ENCODE results near the gene KRTAP10-12. TPM values are rescaled to one million over a fixed set of nuclear protein-coding genes. Genes with fewer than 3 reads are reported as not detected.
"Not testable (repeated sequence)": the region's sequence is repeated elsewhere in the genome, so short reads cannot be mapped to it uniquely, and the experiment has no call there.

Gene KRTAP10-12
- total and polyA plus RNA-seq, 2 of the 4 experiments (the other 2 are of a cell fraction) = not detected

- H2AK9ac ChIP-seq (replicated peaks; ENCODE audit: low read depth, low read length, poor library complexity); in situ Hi-C loops (cut with MboI; ENCODE audit: low sequenced_read_pairs); CTCF ChIA-PET; H2AK5ac ChIP-seq (ENCODE audit: low read depth, low read length); H3K4ac ChIP-seq (ENCODE audit: low read depth, low read length); H4K20me1 ChIP-seq (ENCODE audit: insufficient read depth, low read length); H3K4me2 ChIP-seq (ENCODE audit: low read depth, low read length); H4K8ac ChIP-seq (ENCODE audit: low read depth in 2 of 2, low read length in 2 of 2); H3K27me3 ChIP-seq (ENCODE audit: control insufficient read depth, insufficient read depth, low read length); DNase-seq; H3K4me1 ChIP-seq (ENCODE audit: control insufficient read depth, insufficient read depth, low read length); H2BK5ac ChIP-seq (ENCODE audit: low read depth, low read length, poor library complexity, severe bottlenecking); H3K14ac ChIP-seq (replicated peaks; ENCODE audit: low read depth, low read length); H2AFZ ChIP-seq (replicated peaks; ENCODE audit: low read length, poor library complexity); H3K4me3 ChIP-seq (ENCODE audit: insufficient read depth, low read depth, low read length); H4K5ac ChIP-seq (ENCODE audit: low read depth, low read length); intact Hi-C loops (cut with micrococcal nuclease); BruUV-seq (replicated peaks); H3K23ac ChIP-seq (ENCODE audit: low read depth, low read length); H2BK20ac ChIP-seq (ENCODE audit: low read depth, low read length); H3K27ac ChIP-seq (ENCODE audit: insufficient read depth, low read length); H3K79me1 ChIP-seq (ENCODE audit: low read depth in 1 of 2, low read length in 2 of 2); H3K9ac ChIP-seq (ENCODE audit: low read depth, low read length); dilution Hi-C loops (cut with HindIII; ENCODE audit: low sequenced_read_pairs, unreplicated experiment); POLR2A ChIA-PET (ENCODE audit: unreplicated experiment); ATAC-seq (ENCODE audit: low read depth); H4K91ac ChIP-seq (ENCODE audit: insufficient read depth, low read depth, low read length); H3K36me3 ChIP-seq (ENCODE audit: control insufficient read depth, insufficient read depth, low read length); H2BK15ac ChIP-seq (ENCODE audit: low read depth, low read length); H2BK120ac ChIP-seq (ENCODE audit: low read depth, low read length); H3K56ac ChIP-seq (ENCODE audit: extremely low read depth, insufficient read depth, low read length); H3K9me3 ChIP-seq (ENCODE audit: control insufficient read depth, insufficient read depth, low read length); H3K18ac ChIP-seq (ENCODE audit: low read depth, low read length); H3K9me1 ChIP-seq (ENCODE audit: insufficient read depth, low read length): not testable (repeated sequence)
- no CpG with 5 or more reads among the region's 7 CpGs for WGBS, 2 experiments (ENCODE audit: extremely low coverage in 2 of 2, insufficient read length in 1 of 2)
These were observed 35.4 kb upstream of the KRTAP10-12 start for GRCh38 chr21:44661567-44661966.
